Astrocyte of the spinal cord (primary cell): ENCODE results near the gene GTPBP4.

Experiments used
- DNase-seq: peaks from one replicate; pipeline ENCODE4 v3.0.0; 2011; ENCODE audit warnings: low read depth, low spot score
- H3K4me3 ChIP-seq: 2 replicates; pipeline ENCODE4 v1.5.1; 2011; ENCODE audit warnings: low read depth, mild to moderate bottlenecking, low read length, moderate library complexity
- in situ Hi-C: cut with HindIII; loops from 2 replicates; pipeline ENCODE4 v1.10.0; 2017; ENCODE audit warnings: low sequenced_read_pairs
- TF ChIP-seq, protein P1 (sequence below): IDR thresholded peaks from 2 replicates; pipeline ENCODE4 v1.5.1; 2012; ENCODE audit warnings: low read depth, mild to moderate bottlenecking, low read length, inconsistent platforms

GTPBP4 gene

DNA sequence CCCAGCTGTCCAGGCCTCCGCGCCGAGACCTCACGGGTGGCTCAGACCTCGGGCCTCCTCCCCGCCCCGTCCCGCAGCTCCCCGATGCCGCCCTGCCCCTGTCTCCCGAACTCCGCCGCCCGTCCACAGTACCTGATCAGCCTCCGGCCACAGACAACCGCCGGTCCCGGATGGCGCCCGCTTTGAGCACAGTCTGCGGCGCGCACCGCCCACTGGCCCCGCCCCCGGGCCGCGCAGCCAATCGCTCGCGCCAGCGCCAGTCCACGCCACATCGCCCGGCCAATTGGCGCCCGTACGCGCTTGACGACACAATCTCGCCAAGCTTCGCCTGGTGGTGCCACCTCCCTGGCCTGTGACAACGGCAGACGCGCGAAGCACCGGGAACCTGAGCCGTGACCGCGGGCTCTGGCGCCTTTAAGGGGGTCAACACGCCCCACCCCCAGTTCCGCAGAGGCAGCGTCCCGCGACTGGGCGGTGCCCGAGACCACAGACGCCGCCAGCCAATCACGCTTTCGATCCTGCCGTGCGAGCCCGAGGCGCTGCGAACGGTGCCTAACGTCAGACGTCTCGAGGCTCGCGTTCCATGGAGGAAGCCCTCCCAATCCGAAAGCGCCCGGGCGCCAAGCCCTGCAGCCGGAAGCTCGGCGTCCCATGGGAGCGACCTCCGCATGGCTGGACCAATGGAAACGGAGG, 60.6 kb downstream of the GTPBP4 start, which contains the start of gene IDI1:
Gene IDI1 (minus strand): TSS at position 388 of the 693 bp plus-strand sequence. CDS start 116 bp downstream, at position 272.
- in situ Hi-C loops: no loop called here
- TF ChIP-seq, protein P1, sequence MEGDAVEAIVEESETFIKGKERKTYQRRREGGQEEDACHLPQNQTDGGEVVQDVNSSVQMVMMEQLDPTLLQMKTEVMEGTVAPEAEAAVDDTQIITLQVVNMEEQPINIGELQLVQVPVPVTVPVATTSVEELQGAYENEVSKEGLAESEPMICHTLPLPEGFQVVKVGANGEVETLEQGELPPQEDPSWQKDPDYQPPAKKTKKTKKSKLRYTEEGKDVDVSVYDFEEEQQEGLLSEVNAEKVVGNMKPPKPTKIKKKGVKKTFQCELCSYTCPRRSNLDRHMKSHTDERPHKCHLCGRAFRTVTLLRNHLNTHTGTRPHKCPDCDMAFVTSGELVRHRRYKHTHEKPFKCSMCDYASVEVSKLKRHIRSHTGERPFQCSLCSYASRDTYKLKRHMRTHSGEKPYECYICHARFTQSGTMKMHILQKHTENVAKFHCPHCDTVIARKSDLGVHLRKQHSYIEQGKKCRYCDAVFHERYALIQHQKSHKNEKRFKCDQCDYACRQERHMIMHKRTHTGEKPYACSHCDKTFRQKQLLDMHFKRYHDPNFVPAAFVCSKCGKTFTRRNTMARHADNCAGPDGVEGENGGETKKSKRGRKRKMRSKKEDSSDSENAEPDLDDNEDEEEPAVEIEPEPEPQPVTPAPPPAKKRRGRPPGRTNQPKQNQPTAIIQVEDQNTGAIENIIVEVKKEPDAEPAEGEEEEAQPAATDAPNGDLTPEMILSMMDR: no peak
- peak; percentile 99 for DNase-seq
- H3K4me3 ChIP-seq: peak within 1 kb of the TSS; percentile 80

DNA sequence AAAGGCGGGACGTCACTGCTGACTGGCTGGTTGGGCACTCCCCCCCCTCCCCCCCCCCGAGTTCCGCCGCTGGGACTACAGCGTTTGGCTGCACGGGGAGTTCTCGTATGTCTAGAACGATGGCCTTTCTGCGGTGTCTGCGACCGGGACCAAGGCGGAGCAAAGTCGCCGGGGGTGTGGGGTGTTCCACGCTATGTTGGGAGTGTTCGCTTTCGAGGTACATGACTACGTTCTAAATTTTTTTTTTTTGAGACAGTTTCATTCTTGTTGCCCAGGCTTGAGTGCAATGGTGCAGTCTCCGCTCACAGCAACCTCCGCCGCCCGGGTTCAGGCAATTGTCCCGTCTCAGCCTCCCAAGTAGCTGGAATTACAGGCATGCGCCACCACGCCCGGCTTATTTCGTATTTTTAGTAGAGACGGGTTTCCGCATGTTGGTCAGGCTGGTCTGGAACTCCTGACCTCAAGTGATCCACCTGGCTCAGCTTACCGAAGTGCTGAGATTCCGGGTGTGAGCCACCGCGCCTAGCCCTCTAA, 61.3 kb downstream of the GTPBP4 start:
- TF ChIP-seq, protein P1: no peak
- in situ Hi-C loops: no loop called here
- no peak for DNase-seq
- H3K4me3 ChIP-seq: peak overlapping the region; percentile 80

DNA sequence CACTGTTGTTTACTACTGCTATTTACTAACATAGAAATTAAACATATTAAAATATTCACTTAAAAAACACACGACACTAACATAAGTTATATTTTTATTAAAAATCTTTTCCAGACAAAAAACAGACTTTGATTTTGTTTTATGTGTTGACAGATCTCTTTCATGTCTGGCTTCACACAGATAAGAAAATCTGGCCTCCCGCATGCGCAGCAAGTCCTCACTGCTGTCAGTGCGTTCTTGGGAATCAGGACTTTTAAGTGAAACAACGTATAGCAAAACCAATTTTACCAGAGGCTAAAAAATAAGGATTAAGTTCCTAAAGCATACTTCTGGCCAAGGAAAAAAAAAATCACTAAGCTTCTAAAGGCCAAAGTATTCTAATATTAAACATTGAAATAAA, 61.9 kb downstream of the GTPBP4 start:
- DNase-seq: no peak
- in situ Hi-C loops: no loop called here
- peak overlapping the region; percentile 80 for H3K4me3 ChIP-seq
- TF ChIP-seq, protein P1: no peak

DNA sequence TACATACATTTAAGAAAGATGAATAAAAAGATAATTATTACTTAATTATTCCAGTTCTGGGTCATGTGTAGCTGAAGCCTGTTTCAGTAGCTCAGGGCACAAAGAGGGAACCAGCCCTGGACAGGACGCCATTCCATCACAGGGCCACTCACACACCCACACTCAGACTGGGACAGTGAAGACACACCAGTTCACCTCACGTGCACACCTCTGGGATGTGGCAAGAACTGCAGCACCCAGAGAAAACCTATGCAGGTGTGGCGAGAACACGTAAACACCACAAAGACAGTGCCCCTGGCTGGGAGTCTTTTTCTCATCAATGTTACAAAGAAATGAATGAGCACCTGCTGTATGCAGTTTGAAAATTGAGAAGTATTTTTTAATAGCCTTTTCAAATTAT, 62.3 kb downstream of the GTPBP4 start:
- DNase-seq: no peak
- in situ Hi-C loops: no loop called here
- TF ChIP-seq, protein P1: no peak
- peak overlapping the region; percentile 80 for H3K4me3 ChIP-seq

DNA sequence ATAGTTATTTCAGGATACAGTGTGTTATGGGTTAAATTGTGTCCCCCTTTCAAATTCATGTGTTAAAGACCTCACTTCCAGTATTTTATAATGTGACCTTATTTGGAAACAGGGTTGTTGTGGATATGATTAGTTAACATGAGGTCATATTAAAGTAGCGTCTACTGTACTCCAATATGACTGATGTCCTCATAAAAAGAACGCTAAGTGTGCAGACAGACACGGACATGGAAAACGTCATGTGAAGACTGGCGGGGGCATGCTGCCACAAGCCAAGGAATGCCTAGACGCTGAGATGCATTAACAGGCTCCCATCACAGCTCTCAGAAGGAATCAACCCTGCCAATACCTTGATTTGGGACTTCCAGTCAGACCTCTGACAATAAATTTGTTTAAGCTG, 66.5 kb downstream of the GTPBP4 start:
- H3K4me3 ChIP-seq: peak overlapping the region; percentile 94
- DNase-seq: no peak
- TF ChIP-seq, protein P1: no peak
- in situ Hi-C loops: no loop called here

DNA sequence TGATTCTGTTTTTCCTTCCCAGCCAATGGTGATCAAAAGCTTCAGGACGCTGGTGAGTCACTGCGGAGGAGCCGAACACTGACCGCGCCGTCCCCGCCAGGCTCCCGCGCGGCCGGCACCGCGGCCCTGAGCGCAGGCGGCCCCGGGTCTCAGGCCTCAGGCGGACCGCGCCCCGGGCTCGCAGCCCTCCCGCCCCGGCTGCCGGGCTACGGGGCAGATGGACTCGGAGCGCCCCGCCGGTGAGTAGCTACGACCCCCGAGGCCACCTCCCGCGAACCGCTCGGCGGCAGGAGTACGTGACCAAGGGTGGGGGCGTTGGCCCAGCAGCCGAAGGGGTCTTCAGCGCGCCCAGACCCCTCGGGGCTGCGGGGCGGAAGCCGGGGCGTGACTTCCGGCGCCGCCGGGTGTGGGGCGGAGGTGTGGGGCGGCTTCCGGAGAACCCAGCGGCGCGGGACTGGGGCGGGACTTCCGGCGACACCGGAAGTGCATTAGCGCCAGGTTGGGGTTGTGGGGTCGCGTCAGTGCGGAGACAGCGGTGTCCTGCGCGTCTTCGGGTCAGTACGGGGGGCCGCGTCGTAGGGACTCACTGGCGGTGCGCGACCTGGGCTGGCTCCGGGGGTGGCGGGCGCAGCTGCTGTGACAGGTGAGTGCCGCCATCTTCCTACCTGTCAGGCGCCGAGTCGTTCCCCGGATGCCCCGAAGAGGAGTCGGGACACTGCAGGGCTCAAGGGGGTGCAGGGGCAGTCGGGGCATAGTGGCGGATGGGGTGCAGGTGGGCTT, 68.3 kb downstream of the GTPBP4 start, which contains the start of gene WDR37:
Gene WDR37 (plus strand): TSS at position 60 of the 780 bp plus-strand sequence. CDS start 15,771 bp downstream, outside the sequence.
- H3K4me3 ChIP-seq: peak within 1 kb of the TSS; percentile 94
- in situ Hi-C loops: no loop called here
- peak; percentile 91 for DNase-seq
- TF ChIP-seq, protein P1: no peak
